ENCODE measurements around the gene CMC2. TPM values are rescaled to one million over a fixed set of nuclear protein-coding genes. Genes with fewer than 3 reads are reported as not detected.

The CMC2 gene
- total and polyA plus RNA-seq, 9 of the 15 experiments (the other 6 are each of a cell fraction or from before 2014, with no cell fraction given): 122 to 501 (median 172) TPM

DNA sequence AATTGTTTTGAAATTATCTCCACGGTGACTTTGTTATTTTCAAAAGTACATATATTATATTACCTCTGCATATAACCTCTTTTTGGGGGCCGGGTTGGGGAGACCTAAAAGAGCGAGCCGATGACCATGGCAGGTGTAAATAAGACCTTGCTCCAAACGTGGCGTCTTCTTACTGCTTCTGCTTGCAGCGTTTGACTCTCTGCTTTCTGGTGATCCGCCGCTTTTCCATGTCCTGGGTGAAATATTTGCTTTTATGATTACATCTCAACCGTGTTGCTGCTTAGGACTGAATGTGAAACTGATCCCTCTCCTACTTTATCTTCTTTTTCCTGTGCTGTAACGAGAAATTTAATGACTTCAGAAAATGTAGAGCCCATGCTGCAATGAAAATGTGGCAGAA is 47.1 kb upstream of the CMC2 start:
- peak in 2 of 4 experiments; percentile 19 to 29 for DNase-seq (ENCODE audit: extremely low read depth in 1 of 4, low spot score in 3 of 4)
- Histone ChIP-seq H3K9ac (ENCODE audit: insufficient read depth in 1 of 2, low read depth in 2 of 2, low read length in 2 of 2) (peak overlapping the region in 1 of 2 experiments; percentile 68; a peak in 2 of 4 replicates), H2AFZ (ENCODE audit: low read depth, low read length) (peak overlapping the region; percentile 77), H3K9me3 (replicated peaks; ENCODE audit: control insufficient read depth, insufficient read depth, low read depth, low read length) (0 out of 2 replicates have a peak, but pooled peaks cover 7% of the 10 kb centered on the region), H3K27me3 (ENCODE audit: control insufficient read depth in 2 of 2, insufficient read depth in 2 of 2, low read length in 2 of 2) (no peaks in the 10 kb centered on the region; a peak in 1 of 5 replicates), H3K79me2 (ENCODE audit: control insufficient read depth, insufficient read depth, low read length) (no peaks in the 10 kb centered on the region), H4K20me1 (replicated peaks; ENCODE audit: control insufficient read depth, insufficient read depth, low read length) (no peaks in the 10 kb centered on the region), H3K9me1 (ENCODE audit: control insufficient read depth, insufficient read depth, low read length) (no peaks in the 10 kb centered on the region), H3K4me3 (no peak overlapping the region), H3K4me1 (replicated peaks in 1 of 2; ENCODE audit: control insufficient read depth in 2 of 2, insufficient read depth in 2 of 2, low read length in 2 of 2) (peaks cover 0 to 7% of the 10 kb centered on the region in 2 experiments; a peak in 1 of 5 replicates), H3K36me3 (ENCODE audit: control insufficient read depth, insufficient read depth, low read length) (no peaks in the 10 kb centered on the region), H3K27ac (ENCODE audit: extremely low read depth, low read depth, low read length) (peak overlapping the region; percentile 36; the same call in 1 of the 3 replicates), H3K4me2 (ENCODE audit: insufficient read depth, low read length) (peak overlapping the region; percentile 45)
- WGBS (ENCODE audit: insufficient coverage, low coverage, missing lambda C conversion rate): 6% methylated on average over 11 of the region's 11 CpGs
- no TSS peak for BruUV-seq (replicated peaks)
- FAIRE-seq: peak; percentile 57
- intact Hi-C loops (cut with micrococcal nuclease): no loop called here
- TF ChIP-seq DPF2 (IDR thresholded peaks at IDR 0.05) (peak; percentile 28; the same call in 1 of the 2 replicates), NCOA6 (IDR thresholded peaks at IDR 0.05) (no peak), CBX8 (IDR thresholded peaks at IDR 0.05; ENCODE audit: borderline replicate concordance, extremely low read depth, low read depth, low read length, poor library complexity, severe bottlenecking) (peak; percentile 68), SUPT5H (IDR thresholded peaks at IDR 0.05) (no peak), ZNF143 (CRISPR knock-in tag; IDR thresholded peaks at IDR 0.05) (no peak)
- in situ Hi-C loops (cut with MboI): no loop called here
- ChIA-PET POLR2A (no interaction called here), CTCF (ENCODE audit: low intra/inter-chr PET ratio) (no interaction called here)
- peak; percentile 66 for ATAC-seq

DNA sequence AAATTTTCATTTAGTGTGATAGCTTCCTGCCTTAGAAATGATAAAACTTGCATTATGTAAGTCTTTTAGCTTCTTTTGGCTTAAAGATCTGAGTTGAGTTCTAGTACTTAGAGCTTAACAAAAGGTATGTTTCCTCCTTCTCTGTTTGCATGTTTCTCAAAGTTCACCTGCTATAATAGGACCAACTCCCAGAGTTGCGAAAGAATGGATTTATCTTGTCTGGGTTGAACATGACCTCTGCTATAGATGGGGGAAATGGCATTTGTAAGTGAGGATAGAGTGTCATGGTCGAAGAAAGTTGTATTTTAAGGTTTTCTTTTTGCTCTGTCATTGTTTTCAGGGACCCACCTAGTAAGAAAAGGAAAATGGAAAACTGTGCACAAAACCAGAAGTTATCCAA is 36.1 kb upstream of the CMC2 start:
- POLR2A ChIA-PET: interaction anchor here (0.6 to 1.0 kb wide), 2 partner anchors 10 kb away, joined by 3 read pairs; no protein-coding TSS in a partner anchor
- H3K36me3 ChIP-seq (ENCODE audit: control insufficient read depth, insufficient read depth, low read length): peaks cover 74% of the 10 kb centered on the region
- no peaks in the 10 kb centered on the region for H3K27me3 ChIP-seq (ENCODE audit: control insufficient read depth in 2 of 2, insufficient read depth in 2 of 2, low read length in 2 of 2)
- ATAC-seq (no peak), FAIRE-seq (no peak), DNase-seq (ENCODE audit: extremely low read depth in 1 of 4, low spot score in 3 of 4) (no peak)
- peaks cover under 1% of the 10 kb centered on the region; the same call in 1 of the 2 replicates for H3K9me3 ChIP-seq (replicated peaks; ENCODE audit: control insufficient read depth, insufficient read depth, low read depth, low read length)
- in situ Hi-C loops (cut with MboI) (no loop called here), intact Hi-C loops (cut with micrococcal nuclease) (no loop called here)
- no peak overlapping the region for H2AFZ ChIP-seq (ENCODE audit: low read depth, low read length)
- H3K79me2 ChIP-seq (ENCODE audit: control insufficient read depth, insufficient read depth, low read length): peaks cover 10% of the 10 kb centered on the region
- H3K4me1 ChIP-seq (replicated peaks in 1 of 2; ENCODE audit: control insufficient read depth in 2 of 2, insufficient read depth in 2 of 2, low read length in 2 of 2): no peaks in the 10 kb centered on the region; a peak in 1 of 5 replicates
- H4K20me1 ChIP-seq (replicated peaks; ENCODE audit: control insufficient read depth, insufficient read depth, low read length): no peaks in the 10 kb centered on the region
- no peak overlapping the region for H3K4me2 ChIP-seq (ENCODE audit: insufficient read depth, low read length)
- BruUV-seq (replicated peaks): no TSS peak
- TF ChIP-seq CEBPG (CRISPR knock-in tag; IDR thresholded peaks at IDR 0.05) (no peak), CEBPG (tag; conservative IDR thresholded peaks at IDR 0.05 in 1 of 2, IDR thresholded peaks at IDR 0.05 in 1 of 2) (peak in 1 of 2 experiments; percentile 35; a peak in 1 of 4 replicates), PHB (CRISPR knock-in tag; IDR thresholded peaks at IDR 0.05) (no peak), GATAD2A (IDR thresholded peaks at IDR 0.05) (no peak), MAFF (IDR thresholded peaks at IDR 0.05; ENCODE audit: low read length) (no peak), CEBPB (tag; IDR thresholded peaks at IDR 0.05) (peak; percentile 68; the same call in 1 of the 2 replicates), LARP7 (IDR thresholded peaks at IDR 0.05) (no peak), ZNF175 (CRISPR knock-in tag; IDR thresholded peaks at IDR 0.05; ENCODE audit: low read depth) (no peak), HNRNPLL (IDR thresholded peaks at IDR 0.05; ENCODE audit: low read depth, low read length, poor library complexity, severe bottlenecking) (no peak)
- no peak overlapping the region for H3K4me3 ChIP-seq
- no peaks in the 10 kb centered on the region for H3K9me1 ChIP-seq (ENCODE audit: control insufficient read depth, insufficient read depth, low read length)
- H3K9ac ChIP-seq (ENCODE audit: insufficient read depth in 1 of 2, low read depth in 2 of 2, low read length in 2 of 2): no peak overlapping the region
- no peak overlapping the region for H3K27ac ChIP-seq (ENCODE audit: extremely low read depth, low read depth, low read length)
- WGBS (ENCODE audit: insufficient coverage, low coverage, missing lambda C conversion rate): 86% methylated on average over 2 of the region's 2 CpGs
- CTCF ChIA-PET (ENCODE audit: low intra/inter-chr PET ratio): no interaction called here
